Measurements from ENCODE around the gene CHRM4. TPM values are rescaled to one million over a fixed set of nuclear protein-coding genes. Genes with fewer than 3 reads are reported as not detected.

The CHRM4 gene
- total RNA-seq, 1 experiment from 2014 or later, result 0.31 TPM

DNA sequence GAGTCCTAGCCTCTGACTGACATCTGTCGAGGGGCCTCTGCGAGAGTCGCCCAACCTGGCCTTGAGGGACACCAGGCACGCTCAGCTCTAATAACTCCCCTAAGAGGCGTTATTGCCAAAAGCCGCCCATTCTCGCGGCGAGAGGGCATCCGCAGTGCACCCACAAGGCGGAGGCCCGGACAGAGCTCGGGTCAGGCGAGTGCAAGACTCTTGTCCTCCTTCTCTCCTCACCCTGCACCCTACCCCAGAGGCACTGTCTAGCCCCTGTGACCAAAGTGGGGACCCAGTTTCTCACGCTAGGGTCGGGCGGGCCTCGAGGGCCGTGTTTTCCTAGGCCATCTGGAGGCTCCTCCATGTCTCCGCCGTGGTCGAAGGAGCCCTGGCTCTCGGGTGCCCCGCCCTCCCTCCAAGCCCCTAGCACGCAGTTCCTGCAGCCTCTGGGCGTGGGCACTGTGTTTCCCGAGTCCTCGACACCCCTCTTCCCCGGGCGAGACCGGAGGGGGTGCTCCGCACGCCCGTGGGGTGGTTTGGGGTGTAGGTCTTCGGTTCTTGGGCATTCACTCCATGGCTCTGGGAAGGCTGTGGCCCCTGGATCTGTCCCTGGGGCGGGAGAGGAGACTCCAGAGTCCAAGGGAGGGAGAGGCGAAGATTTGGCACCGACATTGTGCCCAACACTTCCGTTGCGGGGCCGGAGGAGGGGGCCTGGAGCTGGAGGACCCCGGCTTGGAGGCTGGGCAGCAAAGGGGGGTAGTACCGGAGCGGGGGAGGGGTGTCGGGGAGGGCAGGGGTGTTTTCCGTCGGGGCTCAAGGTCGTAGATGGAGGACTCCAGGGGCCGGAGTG is 1.0 kb downstream of the CHRM4 start:
- POLR2A ChIA-PET (ENCODE audit: unreplicated experiment), result no interaction called here
- H3K4me1 ChIP-seq (replicated peaks; ENCODE audit: insufficient read depth), result peaks cover 13% of the 10 kb centered on the region

DNA sequence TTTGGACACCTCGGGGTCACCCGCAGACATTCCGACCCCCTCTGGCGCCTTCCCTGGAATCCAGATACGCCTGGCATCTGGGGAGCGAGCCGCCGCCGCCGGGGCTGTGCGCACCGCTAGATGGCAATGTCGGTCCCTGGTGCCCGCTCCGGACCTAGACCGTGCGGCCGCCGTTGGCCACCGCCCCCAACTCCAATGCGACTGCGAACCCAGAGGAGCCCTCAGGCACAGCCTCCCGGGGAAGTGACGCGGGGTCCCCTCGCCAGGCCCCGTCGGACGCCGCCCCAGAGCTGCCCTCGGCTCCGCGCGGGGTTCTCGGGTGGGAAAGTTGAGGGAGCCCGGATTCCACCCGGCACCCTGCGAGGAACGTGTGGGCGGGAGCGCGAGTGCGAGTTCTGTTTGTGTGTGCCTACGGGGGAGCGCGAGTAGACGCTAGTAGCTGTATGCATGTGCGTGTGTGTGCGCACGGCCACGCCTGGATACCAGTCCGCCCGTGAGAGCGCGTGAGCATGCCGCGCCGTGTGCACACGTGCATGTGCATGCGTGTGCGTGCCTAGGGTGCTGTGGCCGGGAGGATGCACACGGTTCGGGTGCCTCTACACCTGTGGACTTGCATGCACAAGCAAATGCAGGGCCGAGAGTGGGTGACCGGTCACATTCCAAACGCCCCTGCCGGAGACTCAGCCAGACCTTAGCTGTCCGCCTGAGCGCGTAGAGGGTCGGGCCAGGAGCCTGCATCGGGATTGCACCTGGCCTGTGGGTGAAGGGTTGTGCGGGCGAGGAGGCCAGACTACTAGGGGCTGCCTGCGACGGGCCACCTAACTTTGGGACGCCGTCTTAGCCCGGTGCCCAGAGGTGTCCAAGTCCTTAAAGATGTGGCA is 1.9 kb downstream of the CHRM4 start:
- Histone ChIP-seq H3K4me3 (peak overlapping the region; percentile 54), H3K36me3 (ENCODE audit: low read depth) (no peaks in the 10 kb centered on the region), H3K9me2 (ENCODE audit: insufficient read depth) (no peaks in the 10 kb centered on the region), H3F3A (ENCODE audit: insufficient read depth, low read depth) (peaks cover 10% of the 10 kb centered on the region), H3K27ac (no peak overlapping the region), H3K4me2 (peak overlapping the region; percentile 83), H3K27me3 (ENCODE audit: insufficient read depth, low read depth) (peaks cover 22% of the 10 kb centered on the region), H3K9me3 (ENCODE audit: insufficient read depth, low read depth) (no peaks in the 10 kb centered on the region), H2AFZ (no peak overlapping the region; the same call in 1 of the 2 replicates), H3K79me2 (ENCODE audit: low read depth) (no peaks in the 10 kb centered on the region), H3K4me1 (replicated peaks; ENCODE audit: insufficient read depth) (peaks cover 13% of the 10 kb centered on the region), H4K20me1 (ENCODE audit: insufficient read depth) (peaks cover 17% of the 10 kb centered on the region)
- CTCF ChIA-PET, result interaction anchor here (1.0 kb wide), 1 partner anchor 228 kb away, joined by 4 read pairs; the partner anchor contains the start of gene ATG13
- intact Hi-C loops (cut with micrococcal nuclease; ENCODE audit: unreplicated experiment), result loop anchor here (1.0 kb wide), 2 partner anchors 148 to 542 kb away; partner anchors contain the start of gene CRY2
- DNase-seq, result peak; percentile 50 to 83
- BruUV-seq (replicated peaks), result no TSS peak
- TF ChIP-seq EZH2 (IDR thresholded peaks at IDR 0.05; ENCODE audit: low read depth), result peak; percentile 28; the same call in 1 of the 2 replicates
- TF ChIP-seq, protein P1, sequence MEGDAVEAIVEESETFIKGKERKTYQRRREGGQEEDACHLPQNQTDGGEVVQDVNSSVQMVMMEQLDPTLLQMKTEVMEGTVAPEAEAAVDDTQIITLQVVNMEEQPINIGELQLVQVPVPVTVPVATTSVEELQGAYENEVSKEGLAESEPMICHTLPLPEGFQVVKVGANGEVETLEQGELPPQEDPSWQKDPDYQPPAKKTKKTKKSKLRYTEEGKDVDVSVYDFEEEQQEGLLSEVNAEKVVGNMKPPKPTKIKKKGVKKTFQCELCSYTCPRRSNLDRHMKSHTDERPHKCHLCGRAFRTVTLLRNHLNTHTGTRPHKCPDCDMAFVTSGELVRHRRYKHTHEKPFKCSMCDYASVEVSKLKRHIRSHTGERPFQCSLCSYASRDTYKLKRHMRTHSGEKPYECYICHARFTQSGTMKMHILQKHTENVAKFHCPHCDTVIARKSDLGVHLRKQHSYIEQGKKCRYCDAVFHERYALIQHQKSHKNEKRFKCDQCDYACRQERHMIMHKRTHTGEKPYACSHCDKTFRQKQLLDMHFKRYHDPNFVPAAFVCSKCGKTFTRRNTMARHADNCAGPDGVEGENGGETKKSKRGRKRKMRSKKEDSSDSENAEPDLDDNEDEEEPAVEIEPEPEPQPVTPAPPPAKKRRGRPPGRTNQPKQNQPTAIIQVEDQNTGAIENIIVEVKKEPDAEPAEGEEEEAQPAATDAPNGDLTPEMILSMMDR (conservative IDR thresholded peaks at IDR 0.05), result peak; percentile 82
- POLR2A ChIA-PET (ENCODE audit: unreplicated experiment), result interaction anchor here (0.5 kb wide), 1 partner anchor 169 kb away, joined by 3 read pairs; no protein-coding TSS in a partner anchor

More for the DNA sequence above, 1.0 kb downstream of the CHRM4 start:
- Histone ChIP-seq H4K20me1 (ENCODE audit: insufficient read depth) (peaks cover 19% of the 10 kb centered on the region), H3K4me3 (no peak overlapping the region), H3F3A (ENCODE audit: insufficient read depth, low read depth) (peaks cover 10% of the 10 kb centered on the region), H2AFZ (no peak overlapping the region), H3K36me3 (ENCODE audit: low read depth) (no peaks in the 10 kb centered on the region), H3K27me3 (ENCODE audit: insufficient read depth, low read depth) (peaks cover 22% of the 10 kb centered on the region), H3K9me2 (ENCODE audit: insufficient read depth) (no peaks in the 10 kb centered on the region), H3K4me2 (peak overlapping the region; percentile 83; the same call in 1 of the 2 replicates), H3K27ac (no peak overlapping the region), H3K79me2 (ENCODE audit: low read depth) (no peaks in the 10 kb centered on the region), H3K9me3 (ENCODE audit: insufficient read depth, low read depth) (no peaks in the 10 kb centered on the region)
- TF ChIP-seq, protein P1 (conservative IDR thresholded peaks at IDR 0.05), result no peak
- no peak for TF ChIP-seq EZH2 (IDR thresholded peaks at IDR 0.05; ENCODE audit: low read depth)
- DNase-seq, result no peak
- no TSS peak for BruUV-seq (replicated peaks)
- intact Hi-C loops (cut with micrococcal nuclease; ENCODE audit: unreplicated experiment), result no loop called here
- CTCF ChIA-PET, result interaction anchor here (0.6 to 1.6 kb wide), 3 partner anchors 7 to 100 kb away, joined by 4 to 11 read pairs (median 10); no protein-coding TSS in a partner anchor

All from PC-9 (cell line).